ENCODE measurements around the gene STK32A.

Gene STK32A

DNA sequence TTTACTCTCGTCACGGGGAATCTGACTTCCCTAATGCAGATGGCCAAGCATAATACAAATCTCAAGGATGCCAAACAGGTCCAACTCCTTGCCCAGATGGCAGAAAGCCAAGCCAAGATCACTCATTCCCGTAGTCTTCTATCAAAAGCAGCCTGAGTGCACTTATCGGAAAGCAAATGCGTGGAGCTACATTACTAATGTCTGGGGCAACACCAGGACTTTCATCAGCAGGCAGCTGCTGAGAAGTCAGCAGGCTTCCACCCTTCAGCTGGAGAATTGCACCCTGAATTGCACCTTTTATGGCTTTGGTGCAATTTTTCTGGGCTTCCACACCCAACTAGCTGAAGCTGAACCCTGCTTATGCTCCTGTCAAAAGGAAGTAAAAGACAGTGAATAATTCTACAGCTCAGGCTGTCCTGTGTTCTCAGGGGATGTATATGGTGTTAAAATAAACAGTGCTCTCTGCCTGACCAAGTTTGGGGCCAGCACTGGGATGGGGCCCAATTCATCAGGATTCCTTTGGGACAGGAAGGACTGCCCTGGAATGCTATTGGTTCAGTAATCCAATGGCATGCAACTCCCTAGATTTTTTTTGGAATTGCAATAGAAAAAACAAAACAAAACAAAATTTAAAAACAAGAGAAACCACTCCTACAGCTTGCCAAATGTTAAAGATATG, 182.4 kb downstream of the STK32A start:
- no peaks in the 10 kb centered on the region for H3K27me3 ChIP-seq (replicated peaks; ENCODE audit: control insufficient read depth, insufficient read depth, low read length)
- DNase-seq (ENCODE audit: extremely low read depth, insufficient read length) = no peak
- TF ChIP-seq, protein P1, sequence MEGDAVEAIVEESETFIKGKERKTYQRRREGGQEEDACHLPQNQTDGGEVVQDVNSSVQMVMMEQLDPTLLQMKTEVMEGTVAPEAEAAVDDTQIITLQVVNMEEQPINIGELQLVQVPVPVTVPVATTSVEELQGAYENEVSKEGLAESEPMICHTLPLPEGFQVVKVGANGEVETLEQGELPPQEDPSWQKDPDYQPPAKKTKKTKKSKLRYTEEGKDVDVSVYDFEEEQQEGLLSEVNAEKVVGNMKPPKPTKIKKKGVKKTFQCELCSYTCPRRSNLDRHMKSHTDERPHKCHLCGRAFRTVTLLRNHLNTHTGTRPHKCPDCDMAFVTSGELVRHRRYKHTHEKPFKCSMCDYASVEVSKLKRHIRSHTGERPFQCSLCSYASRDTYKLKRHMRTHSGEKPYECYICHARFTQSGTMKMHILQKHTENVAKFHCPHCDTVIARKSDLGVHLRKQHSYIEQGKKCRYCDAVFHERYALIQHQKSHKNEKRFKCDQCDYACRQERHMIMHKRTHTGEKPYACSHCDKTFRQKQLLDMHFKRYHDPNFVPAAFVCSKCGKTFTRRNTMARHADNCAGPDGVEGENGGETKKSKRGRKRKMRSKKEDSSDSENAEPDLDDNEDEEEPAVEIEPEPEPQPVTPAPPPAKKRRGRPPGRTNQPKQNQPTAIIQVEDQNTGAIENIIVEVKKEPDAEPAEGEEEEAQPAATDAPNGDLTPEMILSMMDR (IDR thresholded peaks at IDR 0.05; ENCODE audit: insufficient read depth, low read length, poor library complexity, severe bottlenecking) = no peak
- H3K4me3 ChIP-seq (replicated peaks; ENCODE audit: low read depth, low read length) = no peak overlapping the region
- no peaks in the 10 kb centered on the region for H3K36me3 ChIP-seq (ENCODE audit: control insufficient read depth, insufficient read depth, low read length)

DNA sequence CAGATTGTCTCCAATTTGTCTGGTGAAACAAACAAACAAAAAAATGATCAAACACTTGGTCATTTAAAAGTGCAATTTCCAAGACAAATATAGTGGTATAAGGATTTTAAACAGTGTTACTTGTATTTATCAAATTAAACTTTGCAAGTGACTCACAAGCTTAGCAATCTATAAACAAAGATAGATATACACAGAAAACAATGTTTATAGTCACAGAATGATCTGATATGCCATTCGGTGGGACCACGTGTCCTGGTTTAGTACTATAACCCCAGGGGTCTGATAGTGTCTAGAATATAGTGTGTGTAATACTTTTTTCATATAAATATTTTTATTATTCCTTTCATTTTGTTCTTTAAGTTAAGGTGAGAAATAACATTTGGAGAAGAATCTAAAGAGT, 183.8 kb downstream of the STK32A start:
- H3K4me3 ChIP-seq (replicated peaks; ENCODE audit: low read depth, low read length) = no peak overlapping the region
- H3K27me3 ChIP-seq (replicated peaks; ENCODE audit: control insufficient read depth, insufficient read depth, low read length) = no peaks in the 10 kb centered on the region
- no peaks in the 10 kb centered on the region for H3K36me3 ChIP-seq (ENCODE audit: control insufficient read depth, insufficient read depth, low read length)
- DNase-seq (ENCODE audit: extremely low read depth, insufficient read length) = no peak
- TF ChIP-seq, protein P1 (IDR thresholded peaks at IDR 0.05; ENCODE audit: insufficient read depth, low read length, poor library complexity, severe bottlenecking) = no peak

DNA sequence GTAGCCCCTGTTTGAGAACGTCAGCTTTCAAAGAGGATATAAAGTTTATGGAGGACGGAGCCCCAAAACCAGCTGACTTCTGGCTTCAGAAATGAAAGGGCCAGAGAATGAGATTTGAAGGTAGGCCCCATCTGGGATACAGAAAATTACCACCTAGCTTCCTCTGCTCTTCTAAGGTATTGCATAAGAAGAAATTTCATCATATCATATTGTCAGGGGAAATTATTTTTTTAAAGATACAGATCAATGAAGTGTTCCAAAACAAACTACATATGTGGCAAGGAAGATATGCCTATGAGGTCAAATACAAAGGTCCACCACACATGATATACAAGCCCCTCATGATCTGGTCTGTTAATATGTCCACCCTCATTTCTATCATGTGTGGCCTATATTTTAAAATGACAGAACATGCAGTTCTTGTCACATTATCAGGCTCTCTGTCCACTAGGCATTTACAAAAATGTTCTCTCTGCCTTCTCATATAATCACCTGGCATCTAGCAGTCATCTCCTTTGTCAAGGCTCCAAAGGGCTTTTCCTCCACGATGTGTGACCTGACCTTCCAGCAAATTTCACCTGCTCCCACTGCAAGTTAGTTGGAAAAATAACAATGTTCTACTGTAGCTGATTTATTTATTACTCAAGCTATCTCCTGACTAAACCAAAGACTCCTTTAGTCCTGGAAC, 192.0 kb downstream of the STK32A start:
- DNase-seq (ENCODE audit: extremely low read depth, insufficient read length) = no peak
- H3K36me3 ChIP-seq (ENCODE audit: control insufficient read depth, insufficient read depth, low read length) = no peaks in the 10 kb centered on the region
- no peak overlapping the region for H3K4me3 ChIP-seq (replicated peaks; ENCODE audit: low read depth, low read length)
- no peaks in the 10 kb centered on the region; the same call in 1 of the 2 replicates for H3K27me3 ChIP-seq (replicated peaks; ENCODE audit: control insufficient read depth, insufficient read depth, low read length)
- TF ChIP-seq, protein P1 (IDR thresholded peaks at IDR 0.05; ENCODE audit: insufficient read depth, low read length, poor library complexity, severe bottlenecking) = no peak

DNA sequence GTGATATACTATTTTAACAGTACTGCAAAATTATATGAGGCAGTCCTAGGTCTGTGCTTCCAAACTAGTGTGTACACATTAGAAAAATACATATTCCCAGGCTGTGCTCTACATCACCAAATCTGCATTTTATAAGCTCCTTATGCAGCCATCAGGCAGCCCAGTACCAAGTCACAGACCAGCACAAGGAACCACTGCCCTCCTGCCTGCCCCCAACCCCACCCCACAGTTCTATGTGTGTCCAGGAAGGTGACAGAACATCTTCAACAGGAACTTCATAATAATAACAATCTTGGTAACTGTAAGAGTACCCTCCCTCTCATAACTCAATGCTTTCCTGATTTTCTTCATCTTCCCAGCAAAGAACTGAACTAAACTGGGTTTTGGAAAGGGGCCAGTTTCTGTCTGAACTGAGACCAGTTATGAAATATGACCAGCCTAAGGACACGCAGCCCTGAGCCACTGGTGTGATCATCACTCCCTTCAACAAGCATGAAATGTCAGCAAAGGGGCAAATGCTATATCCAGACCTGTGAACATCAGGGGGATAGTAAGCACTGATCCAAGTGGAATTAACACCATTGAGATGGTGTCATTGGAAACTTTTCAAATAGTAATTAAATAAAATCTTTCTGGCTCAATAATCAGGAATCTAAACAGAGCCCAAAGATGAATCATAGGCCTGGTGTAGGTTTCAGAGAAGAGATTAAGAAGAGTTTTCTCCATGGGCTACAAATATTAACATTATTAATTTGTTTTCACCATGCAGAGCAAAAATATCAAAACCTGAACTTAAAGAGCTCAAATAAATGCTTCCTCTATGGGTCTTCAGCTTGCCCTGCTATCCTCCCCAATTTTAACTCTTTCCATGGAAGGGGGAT, 192.9 kb downstream of the STK32A start:
- H3K36me3 ChIP-seq (ENCODE audit: control insufficient read depth, insufficient read depth, low read length) = no peaks in the 10 kb centered on the region
- no peak for DNase-seq (ENCODE audit: extremely low read depth, insufficient read length)

DNA sequence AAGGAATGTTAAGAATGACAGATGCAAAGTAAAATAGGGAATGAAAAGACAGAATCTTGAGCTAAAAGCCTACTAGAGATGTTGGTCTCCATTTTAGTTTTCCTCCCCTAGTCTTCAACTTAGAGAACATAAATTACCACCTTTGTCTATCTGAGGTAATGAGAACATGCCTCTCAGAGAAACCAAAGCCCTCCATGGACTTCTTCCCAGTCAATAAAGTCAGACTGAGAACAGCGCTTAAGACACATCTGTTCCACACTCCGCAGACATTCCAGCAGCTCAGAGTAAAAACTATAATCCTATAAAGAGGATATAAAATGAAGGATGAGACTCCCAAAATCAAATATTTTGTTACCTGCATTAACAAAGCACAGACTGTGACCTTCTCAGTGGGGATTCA, 195.8 kb downstream of the STK32A start:
- TF ChIP-seq, protein P1 (IDR thresholded peaks at IDR 0.05; ENCODE audit: insufficient read depth, low read length, poor library complexity, severe bottlenecking) = no peak
- Histone ChIP-seq H3K36me3 (ENCODE audit: control insufficient read depth, insufficient read depth, low read length) (no peaks in the 10 kb centered on the region), H3K27me3 (replicated peaks; ENCODE audit: control insufficient read depth, insufficient read depth, low read length) (no peaks in the 10 kb centered on the region; the same call in 1 of the 2 replicates), H3K4me3 (replicated peaks; ENCODE audit: low read depth, low read length) (no peak overlapping the region)
- no peak for DNase-seq (ENCODE audit: extremely low read depth, insufficient read length)

More for the DNA sequence above, 192.9 kb downstream of the STK32A start:
- TF ChIP-seq, protein P1 (IDR thresholded peaks at IDR 0.05; ENCODE audit: insufficient read depth, low read length, poor library complexity, severe bottlenecking) = no peak
- H3K27me3 ChIP-seq (replicated peaks; ENCODE audit: control insufficient read depth, insufficient read depth, low read length) = no peaks in the 10 kb centered on the region; the same call in 1 of the 2 replicates
- H3K4me3 ChIP-seq (replicated peaks; ENCODE audit: low read depth, low read length) = no peak overlapping the region
